ENCODE measurements around the gene SLC6A19. TPM values are rescaled to one million over a fixed set of nuclear protein-coding genes. Genes with fewer than 3 reads are reported as not detected.

The SLC6A19 gene
- total RNA-seq, 4 donors from 2014 or later: not detected

GRCh38 chr5:1255081-1255561 lies 53.7 kb downstream of the SLC6A19 start:
- ATAC-seq (ENCODE audit: low FRiP score) (no peak), DNase-seq (ENCODE audit: low spot score) (no peak)
- no peak for TF ChIP-seq CTCF (IDR thresholded peaks at IDR 0.05)

GRCh38 chr5:1256776-1257175 lies 55.4 kb downstream of the SLC6A19 start:
- ATAC-seq (ENCODE audit: low FRiP score) (no peak), DNase-seq (ENCODE audit: low spot score) (no peak)
- TF ChIP-seq CTCF (IDR thresholded peaks at IDR 0.05): no peak

GRCh38 chr5:1257363-1257762 lies 56.0 kb downstream of the SLC6A19 start:
- no peak for ATAC-seq (ENCODE audit: low FRiP score)
- TF ChIP-seq CTCF (IDR thresholded peaks at IDR 0.05): no peak
- DNase-seq (ENCODE audit: low spot score): no peak

GRCh38 chr5:1257841-1258240 lies 56.4 kb downstream of the SLC6A19 start:
- DNase-seq (ENCODE audit: low spot score): no peak
- TF ChIP-seq CTCF (IDR thresholded peaks at IDR 0.05): no peak
- ATAC-seq (ENCODE audit: low FRiP score): no peak

GRCh38 chr5:1259806-1260480 lies 58.5 kb downstream of the SLC6A19 start:
- DNase-seq (ENCODE audit: low spot score) (no peak), ATAC-seq (ENCODE audit: low FRiP score) (no peak)
- TF ChIP-seq CTCF (IDR thresholded peaks at IDR 0.05): no peak

- no peak for ATAC-seq (ENCODE audit: low FRiP score)
- TF ChIP-seq CTCF (IDR thresholded peaks at IDR 0.05): no peak
Measured at GRCh38 chr5:1261643-1262042, 60.2 kb downstream of the SLC6A19 start.

GRCh38 chr5:1262381-1262780 lies 61.0 kb downstream of the SLC6A19 start:
- no peak for TF ChIP-seq CTCF (IDR thresholded peaks at IDR 0.05)
- DNase-seq (ENCODE audit: low spot score) (no peak), ATAC-seq (ENCODE audit: low FRiP score) (no peak)

More at GRCh38 chr5:1261643-1262042, 60.2 kb downstream of the SLC6A19 start:
- no peak for DNase-seq (ENCODE audit: low spot score)
